Left ventricle myocardium superior (tissue), 1 donor: ENCODE measurements around the gene DFFA. TPM values are rescaled to one million over a fixed set of nuclear protein-coding genes. Genes with fewer than 3 reads are reported as not detected.
"Not testable (repeated sequence)": the region's sequence is repeated elsewhere in the genome, so short reads cannot be mapped to it uniquely, and the experiment has no call there.

Source experiments
- ATAC-seq: fragments of 200-7000 bp; cut with Tn5 transposase; one replicate; pipeline ENCODE4 v1.9.1; 2020; ENCODE audit warnings: mild to moderate bottlenecking, moderate library complexity
- DNase-seq: peaks from one replicate; pipeline ENCODE4 v3.0.0-alpha.2; 2020
- intact Hi-C: fragments of 100-400 bp; cut with micrococcal nuclease; formaldehyde crosslinking; loops from one replicate; pipeline ENCODE4 v1.11.0; 2022
- total RNA-seq: library from RNA; stranded (reverse); fragmentation: NEBNext Ultra II Directional; extraction: Animal tissue kit (Norgen Biotek cat#: 25700); gene quantifications from one replicate; pipeline ENCODE4 v1.2.1, GENCODE V29; 2021
- donor health status: DM: no; HTN: yes; CAD: no; lungs with severe emphysema.

DFFA gene
- total RNA-seq, 1 donor from 2014 or later: 22.4 TPM

GRCh38 chr1:10474309-10474612 is 1.9 kb upstream of the DFFA start:
- intact Hi-C loops, DNase-seq, ATAC-seq: not testable (repeated sequence)

GRCh38 chr1:10473145-10473765 is 926 bp upstream of the DFFA start:
- intact Hi-C loops: no loop called here
- DNase-seq (no peak), ATAC-seq (no peak)

GRCh38 chr1:10471411-10472219 is 714 bp downstream of the DFFA start:
- DNase-seq (no peak), ATAC-seq (no peak)
- intact Hi-C loops: no loop called here

GRCh38 chr1:10470043-10470442 is 2.3 kb downstream of the DFFA start:
- ATAC-seq (no peak), DNase-seq (no peak)
- intact Hi-C loops: no loop called here

GRCh38 chr1:10467078-10467477 is 5.3 kb downstream of the DFFA start:
- no peak for ATAC-seq
- intact Hi-C loops: no loop called here
- DNase-seq: no peak

- intact Hi-C loops: no loop called here
- DNase-seq: no peak
- no peak for ATAC-seq
These were observed 13.1 kb downstream of the DFFA start for GRCh38 chr1:10459184-10459583.

- ATAC-seq: no peak
- intact Hi-C loops: no loop called here
- DNase-seq: no peak
These were observed 14.5 kb downstream of the DFFA start for GRCh38 chr1:10457875-10458274.

GRCh38 chr1:10457462-10457861 is 14.9 kb downstream of the DFFA start:
- intact Hi-C loops, ATAC-seq, DNase-seq: not testable (repeated sequence)

GRCh38 chr1:10456661-10457060 is 15.7 kb downstream of the DFFA start:
- peak; percentile 59 for ATAC-seq
- DNase-seq: no peak
- intact Hi-C loops: no loop called here

- ATAC-seq: no peak
- DNase-seq: no peak
- intact Hi-C loops: no loop called here
These were observed 16.3 kb downstream of the DFFA start for GRCh38 chr1:10456048-10456447.

GRCh38 chr1:10451287-10451686 is 21.0 kb downstream of the DFFA start:
- intact Hi-C loops: no loop called here
- DNase-seq: no peak
- ATAC-seq: peak; percentile 39

GRCh38 chr1:10450836-10451235 is 21.5 kb downstream of the DFFA start:
- DNase-seq (no peak), ATAC-seq (no peak)
- intact Hi-C loops: no loop called here

- no peak for ATAC-seq
These were observed 22.0 kb downstream of the DFFA start for GRCh38 chr1:10450156-10450814.

GRCh38 chr1:10449751-10450150 is 22.6 kb downstream of the DFFA start, which contains the start of gene CORT:
CORT (plus strand) TSS chr1:10450031; CDS start chr1:10450224, 193 bp downstream.
- intact Hi-C loops: no loop called here
- DNase-seq: no peak
- no peak for ATAC-seq

More at GRCh38 chr1:10450156-10450814, 22.0 kb downstream of the DFFA start:
- intact Hi-C loops: no loop called here
- DNase-seq: no peak

GRCh38 chr1:10446790-10447422 is 25.4 kb downstream of the DFFA start:
- ATAC-seq (no peak), DNase-seq (no peak)
- intact Hi-C loops: no loop called here

GRCh38 chr1:10444795-10445397 is 27.4 kb downstream of the DFFA start:
- DNase-seq (no peak), ATAC-seq (no peak)
- intact Hi-C loops: no loop called here

- ATAC-seq: no peak
- intact Hi-C loops: no loop called here
- DNase-seq: no peak
These were observed 28.1 kb downstream of the DFFA start for GRCh38 chr1:10444248-10444647.

GRCh38 chr1:10440794-10441193 is 31.5 kb downstream of the DFFA start:
- ATAC-seq (no peak), DNase-seq (no peak)
- intact Hi-C loops: no loop called here

GRCh38 chr1:10440305-10440704 is 32.0 kb downstream of the DFFA start:
- DNase-seq (no peak), ATAC-seq (no peak)
- intact Hi-C loops: no loop called here
